GM21526 (cell line): ENCODE measurements around the gene WHRN.

ENCODE experiments used
- ATAC-seq: cut with Tn5 transposase; IDR thresholded peaks from one replicate; pipeline ENCODE4 v1.9.1; 2021; ENCODE audit warnings: moderate library complexity; ENCODE audit not compliant: unreplicated experiment, low FRiP score

The WHRN gene

DNA sequence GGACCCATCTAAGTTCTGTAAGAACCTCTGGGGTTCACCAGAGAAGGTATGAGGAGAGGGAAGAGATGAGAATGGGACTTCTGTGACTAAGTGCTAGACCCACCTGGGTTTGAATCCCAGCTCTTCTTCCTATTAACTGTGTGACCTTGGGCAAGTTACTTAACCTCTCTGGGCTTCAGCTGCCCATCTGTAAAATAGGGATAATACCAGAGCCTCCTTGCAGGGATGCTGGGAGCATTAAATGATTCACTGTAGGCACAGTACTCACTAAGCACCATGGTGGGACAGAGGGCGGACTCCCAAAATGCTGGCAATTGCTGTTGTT, 53.6 kb downstream of the WHRN start:
- no peak for ATAC-seq

GRCh38 chr9:114450833-114451706, 54.2 kb downstream of the WHRN start:
- ATAC-seq, result no peak

GRCh38 chr9:114450181-114450580, 55.1 kb downstream of the WHRN start:
- ATAC-seq, result no peak

DNA sequence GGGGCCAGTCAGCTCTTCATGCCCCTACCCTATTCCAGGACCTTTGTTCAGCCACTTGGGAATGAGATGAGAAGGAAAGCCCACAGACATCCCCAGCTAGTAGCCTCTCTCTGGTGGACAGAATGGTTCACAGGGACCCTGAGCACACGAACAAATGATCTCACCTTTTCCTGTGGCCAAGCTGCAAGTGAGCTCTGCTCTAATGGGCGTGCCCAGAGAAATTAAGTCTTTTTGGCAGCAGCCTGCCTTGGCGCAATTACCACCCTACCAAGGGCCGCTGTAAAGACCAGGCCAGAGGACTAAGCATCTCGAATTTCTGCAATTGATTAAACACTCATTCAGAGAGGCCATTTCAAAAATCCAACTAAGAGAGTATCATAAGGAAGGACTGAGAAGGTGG, 56.0 kb downstream of the WHRN start:
- ATAC-seq, result no peak

DNA sequence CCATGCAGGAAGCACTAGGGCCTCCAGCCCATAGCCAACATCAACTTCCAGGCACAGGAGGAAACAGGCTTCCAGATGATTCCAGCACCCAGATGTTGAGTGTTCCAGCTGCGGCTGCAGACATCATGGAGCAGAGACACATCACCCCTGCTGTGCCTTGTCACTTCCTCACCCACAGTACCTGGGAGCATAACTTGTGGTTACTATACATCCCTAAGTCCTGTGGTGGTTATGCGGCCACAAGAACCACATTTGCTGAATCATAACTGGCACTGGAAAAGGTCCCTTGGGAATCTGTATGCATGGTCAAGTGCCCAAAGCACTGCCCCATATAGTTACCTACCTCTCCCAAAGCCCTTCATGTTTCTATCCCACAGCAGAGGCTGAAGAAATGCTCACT, 56.6 kb downstream of the WHRN start:
- ATAC-seq, result no peak

DNA sequence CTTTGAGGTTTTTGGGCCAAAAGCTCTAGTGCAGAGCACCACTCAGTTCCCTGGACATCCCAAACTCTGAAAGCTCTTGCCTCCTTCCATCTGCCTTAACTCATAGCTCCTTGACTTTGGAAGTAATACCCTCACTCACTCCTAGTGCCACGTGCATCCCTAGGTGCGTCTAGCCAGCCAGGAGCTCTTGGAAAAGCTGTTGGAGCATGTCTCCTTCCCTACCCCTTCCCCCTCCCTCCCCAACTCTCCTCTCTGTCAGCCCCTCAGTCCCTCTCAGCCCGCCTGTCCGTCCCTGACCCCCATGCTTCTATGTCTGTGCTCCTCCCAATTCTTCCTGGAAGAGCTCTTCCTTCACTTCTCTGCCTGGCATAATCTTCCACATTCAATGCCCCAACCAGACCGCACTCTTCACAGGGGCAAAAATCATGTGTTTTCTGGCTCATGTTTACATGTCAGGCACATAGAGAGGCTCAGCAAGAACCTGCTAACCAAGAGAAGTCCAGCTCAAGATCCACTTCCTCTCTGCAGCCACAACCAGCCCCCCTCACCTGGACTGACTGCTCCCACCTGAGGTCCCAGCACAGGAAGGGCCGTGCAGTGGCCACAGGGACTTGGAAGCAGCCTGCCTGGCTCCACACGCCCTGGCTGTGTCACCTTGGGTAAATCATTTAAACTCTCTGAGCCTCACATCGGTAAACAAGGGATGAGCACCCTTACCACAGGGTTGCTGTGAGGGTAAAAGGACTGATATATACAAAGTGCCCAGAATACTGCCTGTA, 58.4 kb downstream of the WHRN start:
- ATAC-seq, result no peak

GRCh38 chr9:114446036-114446435, 59.2 kb downstream of the WHRN start:
- no peak for ATAC-seq

GRCh38 chr9:114445616-114446015, 59.7 kb downstream of the WHRN start:
- ATAC-seq, result no peak

GRCh38 chr9:114442022-114442421, 63.3 kb downstream of the WHRN start:
- ATAC-seq, result no peak

GRCh38 chr9:114437401-114437893, 67.8 kb downstream of the WHRN start:
- ATAC-seq, result no peak

DNA sequence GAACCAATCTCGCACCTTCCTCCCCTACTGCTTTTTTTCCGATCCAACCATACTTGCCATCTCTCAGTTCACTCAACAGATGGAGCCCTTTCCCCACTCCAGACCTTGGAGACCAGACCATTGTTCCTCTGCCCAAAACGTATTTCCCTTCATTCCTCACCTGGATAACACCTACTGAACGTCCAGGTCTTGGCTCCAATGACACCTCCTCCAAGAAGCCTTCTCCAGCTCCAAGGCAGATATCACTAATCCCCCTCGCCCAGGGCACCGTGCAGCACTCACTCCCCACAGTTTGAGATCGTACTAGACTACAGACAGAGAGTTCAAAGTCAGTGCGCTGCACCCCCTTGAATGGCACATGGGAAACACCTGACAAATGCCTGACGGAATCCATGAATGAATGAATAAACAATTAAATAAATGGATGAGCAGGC, 70.4 kb downstream of the WHRN start:
- ATAC-seq, result no peak

- ATAC-seq, result no peak
These were observed 71.5 kb downstream of the WHRN start for GRCh38 chr9:114433720-114434255.

- no peak for ATAC-seq
These were observed 72.2 kb downstream of the WHRN start for GRCh38 chr9:114433086-114433485.

DNA sequence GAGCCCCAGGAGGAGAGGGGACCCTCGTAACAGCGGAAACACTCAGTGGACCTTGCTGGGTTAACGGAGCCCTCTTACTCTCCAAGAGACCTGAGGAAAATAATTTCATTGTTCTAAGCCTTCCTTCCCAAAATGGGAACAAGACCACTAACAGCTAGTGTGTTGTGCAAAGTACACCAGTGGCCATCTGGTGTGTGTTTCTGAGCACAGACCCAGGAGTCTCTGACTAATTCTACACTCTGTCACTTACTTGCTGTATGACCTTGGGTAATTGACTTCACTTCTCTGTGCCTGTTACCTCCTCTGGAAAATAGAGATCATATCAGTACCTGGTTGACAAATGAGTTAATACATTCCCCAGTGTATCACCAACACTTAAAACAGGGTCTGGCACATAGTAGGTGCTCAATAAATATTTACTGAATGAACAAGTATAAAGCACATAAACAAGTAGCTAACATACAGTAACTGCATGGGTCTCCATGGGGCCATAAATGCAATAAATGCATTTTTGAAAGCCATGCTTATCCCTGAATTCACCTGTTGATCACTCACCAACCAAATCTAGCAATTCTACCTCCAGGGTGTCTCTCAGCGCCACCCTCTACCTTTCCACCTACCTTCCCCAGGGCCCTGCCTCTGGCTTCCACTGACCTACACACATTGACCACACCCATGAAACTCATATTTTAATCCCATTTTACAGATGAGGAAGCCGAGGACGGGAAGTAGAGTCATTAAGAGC, 72.8 kb downstream of the WHRN start:
- ATAC-seq, result no peak

- no peak for ATAC-seq
These were observed 73.5 kb downstream of the WHRN start for GRCh38 chr9:114431770-114432169.

DNA sequence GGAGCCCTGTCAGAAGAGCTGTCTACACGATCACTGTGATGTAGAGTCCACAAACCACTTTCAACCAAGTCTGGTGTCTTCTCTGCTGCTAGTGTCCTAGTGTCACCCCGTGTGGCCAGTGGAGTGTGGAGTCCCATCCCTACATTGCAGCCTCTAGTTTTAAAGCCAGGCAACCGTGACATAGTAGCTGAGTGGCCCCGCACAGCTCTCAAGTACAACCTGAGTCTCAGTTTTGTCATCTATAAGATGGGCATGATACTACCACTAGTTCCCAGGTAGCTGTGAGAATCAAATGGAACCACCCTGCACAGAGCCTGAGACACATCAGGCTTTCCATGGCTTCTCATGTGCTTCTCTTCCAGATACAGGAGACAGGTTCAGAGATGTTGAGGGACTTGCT, 74.3 kb downstream of the WHRN start:
- no peak for ATAC-seq

DNA sequence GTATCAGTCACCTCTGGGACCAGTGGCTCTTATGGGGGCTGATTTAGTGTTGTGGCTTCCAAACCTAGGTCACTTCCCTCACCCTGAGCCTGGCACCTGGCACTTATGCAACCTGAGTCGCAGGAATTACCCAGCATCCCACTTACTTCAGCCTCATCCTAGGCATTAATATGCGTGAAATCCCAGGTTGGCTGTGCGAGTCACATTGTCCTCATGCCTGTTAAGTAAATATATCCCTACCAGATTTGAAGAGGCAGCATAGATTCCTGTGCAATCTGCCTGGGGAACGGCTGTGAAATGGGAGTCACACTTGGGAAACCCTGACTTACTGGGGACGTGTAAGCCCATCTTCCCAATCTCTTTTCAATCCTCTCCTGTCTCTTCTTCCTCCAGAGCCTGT, 74.8 kb downstream of the WHRN start:
- ATAC-seq, result no peak

DNA sequence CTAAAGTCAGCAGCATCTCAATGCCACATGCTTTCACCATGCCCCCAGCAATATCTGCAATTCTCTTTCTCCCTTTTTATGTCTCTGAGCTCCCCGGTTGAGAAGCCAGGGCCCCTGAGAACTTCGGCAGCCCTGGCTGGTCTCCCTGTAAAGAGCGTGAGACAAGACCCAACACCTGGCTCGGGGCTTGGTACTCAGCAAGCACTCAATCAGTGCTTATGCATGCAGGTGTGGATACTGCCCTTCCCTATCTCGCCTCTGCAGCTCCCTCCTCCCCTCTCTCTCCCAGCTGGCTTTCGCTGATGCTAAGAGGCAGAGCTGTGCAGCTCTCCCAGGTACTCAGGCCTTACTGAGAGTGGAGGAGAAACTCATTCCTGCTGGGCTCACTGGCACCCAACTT, 75.8 kb downstream of the WHRN start:
- ATAC-seq, result no peak

GRCh38 chr9:114428466-114428865, 76.8 kb downstream of the WHRN start:
- no peak for ATAC-seq

- no peak for ATAC-seq
These were observed 77.6 kb downstream of the WHRN start for GRCh38 chr9:114427644-114428043.
